ENCODE data around the gene PAQR7. TPM values are rescaled to one million over a fixed set of nuclear protein-coding genes. Genes with fewer than 3 reads are reported as not detected.

PAQR7 gene
- total RNA-seq, 4 donors from 2014 or later: 2.5 to 8.5 (median 6.4) TPM

- Histone ChIP-seq H3K36me3 (peaks cover 5 to 6% of the 10 kb centered on the region in 2 donors), H3K4me1 (peaks cover 29 to 40% of the 10 kb centered on the region in 2 donors), H3K4me3 (replicated peaks in 1 of 3) (no peak overlapping the region), H3K27me3 (no peaks in the 10 kb centered on the region), H3K9me3 (no peaks in the 10 kb centered on the region), H3K27ac (peak overlapping the region in 2 of 3 donors; percentile 22 to 81)
- WGBS, 2 donors: 54 to 56% methylated on average over 5 of the region's 5 CpGs
- TF ChIP-seq POLR2A (IDR thresholded peaks at IDR 0.05) (peak in 1 of 2 donors; percentile 15), CTCF (IDR thresholded peaks at IDR 0.05) (no peak)
- intact Hi-C loops (cut with DNase I): no loop called here
- peak; percentile 66 to 68 for DNase-seq
Observed at GRCh38 chr1:25821630-25822091, 53.8 kb downstream of the PAQR7 start.

GRCh38 chr1:25821112-25821476 lies 54.4 kb downstream of the PAQR7 start:
- Histone ChIP-seq H3K4me1 (peaks cover 29 to 40% of the 10 kb centered on the region in 2 donors), H3K9me3 (no peaks in the 10 kb centered on the region), H3K36me3 (peaks cover 0 to under 1% of the 10 kb centered on the region in 2 donors), H3K27me3 (no peaks in the 10 kb centered on the region), H3K4me3 (replicated peaks in 1 of 3) (peak overlapping the region; percentile 64 to 98 (median 97)), H3K27ac (peak overlapping the region; percentile 81 to 93 (median 90))
- 42 to 45% methylated on average over 10 of the region's 10 CpGs for WGBS, 2 donors
- TF ChIP-seq POLR2A (IDR thresholded peaks at IDR 0.05): no peak
- TF ChIP-seq CTCF (IDR thresholded peaks at IDR 0.05): no peak
- no peak for DNase-seq
- intact Hi-C loops (cut with DNase I): no loop called here

- intact Hi-C loops (cut with DNase I): no loop called here
- Histone ChIP-seq H3K27ac (peak overlapping the region; percentile 81 to 93 (median 90)), H3K4me1 (peaks cover 29 to 40% of the 10 kb centered on the region in 2 donors), H3K27me3 (no peaks in the 10 kb centered on the region), H3K36me3 (peaks cover 0 to 3% of the 10 kb centered on the region in 2 donors), H3K4me3 (replicated peaks in 1 of 3) (peak overlapping the region; percentile 64 to 98 (median 97)), H3K9me3 (no peaks in the 10 kb centered on the region)
- peak; percentile 62 to 66 for DNase-seq
- no peak for TF ChIP-seq CTCF (IDR thresholded peaks at IDR 0.05)
- TF ChIP-seq POLR2A (IDR thresholded peaks at IDR 0.05): peak in 1 of 2 donors; percentile 51
- 3 to 6% methylated on average over 10 to 21 of the region's 67 CpGs for WGBS, 2 donors
Observed at GRCh38 chr1:25820247-25821111, 55.0 kb downstream of the PAQR7 start.

GRCh38 chr1:25819491-25820246 lies 55.8 kb downstream of the PAQR7 start, which contains the start of gene MTFR1L:
Gene MTFR1L, plus strand, starts transcription at chr1:25819954. Its CDS starts 3,151 bp downstream, at chr1:25823105.
- intact Hi-C loops (cut with DNase I): loop anchor here (10.0 kb wide), 2 partner anchors 395 to 585 kb away; partner anchors contain the start of genes RHCE and SYF2
- H3K36me3 ChIP-seq: peaks cover 0 to 8% of the 10 kb centered on the region in 2 donors
- TF ChIP-seq CTCF (IDR thresholded peaks at IDR 0.05) (no peak), POLR2A (IDR thresholded peaks at IDR 0.05) (peak; percentile 92 to 97)
- peaks cover 29 to 40% of the 10 kb centered on the region in 2 donors for H3K4me1 ChIP-seq
- H3K4me3 ChIP-seq (replicated peaks in 1 of 3): peak within 1 kb of the TSS; percentile 64 to 98 (median 97)
- WGBS, 2 donors: 0 to 1% methylated on average over 35 to 48 of the region's 64 CpGs
- H3K27ac ChIP-seq: peak within 1 kb of the TSS; percentile 81 to 93 (median 90)
- DNase-seq: peak; percentile 91
- H3K27me3 ChIP-seq: no peaks in the 10 kb centered on the region
- no peaks in the 10 kb centered on the region for H3K9me3 ChIP-seq

All from thyroid gland (tissue), 4 donors.